Heart right ventricle (tissue), 16 donors: Measurements from ENCODE around the gene RTL10. TPM values are rescaled to one million over a fixed set of nuclear protein-coding genes. Genes with fewer than 3 reads are reported as not detected.
"Not testable (repeated sequence)": the region's sequence is repeated elsewhere in the genome, so short reads cannot be mapped to it uniquely, and the experiment has no call there.

ENCODE experiments used
- ATAC-seq, 8 donors: fragments of 200-7000 bp; cut with Tn5 transposase; one replicate each; pipeline ENCODE4 v1.9.1; 2020; ENCODE audit warnings: mild to moderate bottlenecking in 8 of 8, moderate library complexity in 8 of 8, moderate number of reproducible peaks in 1 of 8
- DNase-seq, 2 donors: peaks; one replicate each; pipeline ENCODE4 v3.0.0-alpha.2; 2020
- H3K27ac ChIP-seq, 10 donors: fragments of 200-600 bp; sonication (generic) in 2 of 10; one replicate each; pipeline versions ENCODE4 v1.5.0 to v1.8.0; 2020 to 2022; ENCODE audit warnings: mild to moderate bottlenecking in 3 of 10
- H3K27me3 ChIP-seq, 7 donors: fragments of 200-600 bp; one replicate each; pipeline ENCODE4 v1.8.0; 2021 to 2022; ENCODE audit warnings: mild to moderate bottlenecking in 2 of 7
- H3K36me3 ChIP-seq, 9 donors: fragments of 200-600 bp; sonication (generic) in 1 of 9; one replicate each; pipeline versions ENCODE4 v1.5.0 to v1.8.0; 2020 to 2022; ENCODE audit warnings: mild to moderate bottlenecking in 2 of 9
- H3K4me1 ChIP-seq, 9 donors: fragments of 200-600 bp; sonication (generic) in 1 of 9; one replicate each; pipeline versions ENCODE4 v1.5.0 to v1.8.0; 2020 to 2022; ENCODE audit warnings: mild to moderate bottlenecking in 4 of 9
- H3K4me3 ChIP-seq, 10 donors: fragments of 200-600 bp; sonication (generic) in 2 of 10; one replicate each; pipeline versions ENCODE4 v1.5.0 to v1.8.0; 2020 to 2022; ENCODE audit warnings: mild to moderate bottlenecking in 7 of 10, moderate library complexity in 2 of 10
- H3K9me3 ChIP-seq, 11 donors: fragments of 200-600 bp in 10 of 11; sonication (generic) in 2 of 11; one replicate each; pipeline versions ENCODE4 v1.5.0 to v1.8.0; 2013 to 2022; ENCODE audit warnings: mild to moderate bottlenecking in 2 of 11, control low read depth in 1 of 11, moderate library complexity in 1 of 11
- WGBS, 2 donors: extraction: QIAGEN DNeasy Blood & Tissue Kit; methylation state at CpG; one replicate each; pipeline ENCODE4 v1.1.7; 2013; ENCODE audit warnings: inconsistent platforms in 1 of 2; 5-methylcytosine and 5-hydroxymethylcytosine counted together
- intact Hi-C, 10 donors: fragments of 100-400 bp; cut with DNase I; formaldehyde crosslinking; loops; one replicate each; pipeline versions ENCODE4 v1.11.1 to v1.14.2; 2022
- polyA plus RNA-seq, 2 donors: library from polyadenylated mRNA; stranded (reverse); fragments of 200-250 nt; gene quantifications; one replicate each; pipeline ENCODE4 v1.2.3, GENCODE V29; 2013
- total RNA-seq, 10 donors: library from RNA; stranded (reverse); fragmentation: NEBNext Ultra II Directional in 3 of 10; extraction: Animal tissue kit (Norgen Biotek cat#: 25700) in 3 of 10; gene quantifications; one replicate each; pipeline versions ENCODE4 v1.2.1 to v1.2.4, GENCODE V29; 2021 to 2023
- TF ChIP-seq, protein P1 (sequence below), 9 donors: fragments of 200-600 bp; sonication (generic) in 2 of 9; IDR thresholded peaks; one replicate each; pipeline versions ENCODE4 v1.5.0 to v1.8.0; 2021 to 2022; ENCODE audit warnings: antibody characterized with exemption in 9 of 9, mild to moderate bottlenecking in 5 of 9, moderate library complexity in 1 of 9
- donor health status: Arrhythmogenic right ventricular cardiomyopathy.
- donor health status: ischemic (EF 13 %, LVEDD 7.1; RV severe dilation, severe dysfunction).
- donor health status: healthy with polysubstance abuse.
- donor health status: DM: no; HTN: yes; CAD: no.
- donor health status: DM: no; HTN: no; CAD: no.
- donor health status: ischemic (EF 25% LVEDD 6.9; RV normal size, moderate dysfunction).
- donor health status: ischemic (EF 25% LVEDD 5.7; RV mildly dilated, moderate dysfunction).
- donor health status: healthy.
- donor health status: DM: yes; HTN: yes; CAD: no.
- donor health status: Ischemic cardiomyopathy.
- donor health status: ischemic (EF 35%, LVEDD 5.7; RV mildly dilated, moderate dysfunction).
- donor health status: nonischemic (EF 11% LVEDD 7.7; RV severe dilation, severe dysfunction).
- donor health status: DM: yes; HTN: yes; CAD: no.
- donor health status: PGD.
- donor health status: ischemic (EF 29% LVEDD 5.4; RV normal size, mild dysfunction).
- donor health status: nonischemic (EF 23%, LVEDD 6.1; RV moderate dilation, normal function).

The RTL10 gene
- total and polyA plus RNA-seq, 12 donors, result 4.0 to 12.0 (median 7.1) TPM

- TF ChIP-seq, protein P1, sequence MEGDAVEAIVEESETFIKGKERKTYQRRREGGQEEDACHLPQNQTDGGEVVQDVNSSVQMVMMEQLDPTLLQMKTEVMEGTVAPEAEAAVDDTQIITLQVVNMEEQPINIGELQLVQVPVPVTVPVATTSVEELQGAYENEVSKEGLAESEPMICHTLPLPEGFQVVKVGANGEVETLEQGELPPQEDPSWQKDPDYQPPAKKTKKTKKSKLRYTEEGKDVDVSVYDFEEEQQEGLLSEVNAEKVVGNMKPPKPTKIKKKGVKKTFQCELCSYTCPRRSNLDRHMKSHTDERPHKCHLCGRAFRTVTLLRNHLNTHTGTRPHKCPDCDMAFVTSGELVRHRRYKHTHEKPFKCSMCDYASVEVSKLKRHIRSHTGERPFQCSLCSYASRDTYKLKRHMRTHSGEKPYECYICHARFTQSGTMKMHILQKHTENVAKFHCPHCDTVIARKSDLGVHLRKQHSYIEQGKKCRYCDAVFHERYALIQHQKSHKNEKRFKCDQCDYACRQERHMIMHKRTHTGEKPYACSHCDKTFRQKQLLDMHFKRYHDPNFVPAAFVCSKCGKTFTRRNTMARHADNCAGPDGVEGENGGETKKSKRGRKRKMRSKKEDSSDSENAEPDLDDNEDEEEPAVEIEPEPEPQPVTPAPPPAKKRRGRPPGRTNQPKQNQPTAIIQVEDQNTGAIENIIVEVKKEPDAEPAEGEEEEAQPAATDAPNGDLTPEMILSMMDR (IDR thresholded peaks at IDR 0.05), result no peak
- intact Hi-C loops, result no loop called here
- H3K36me3 ChIP-seq, result peaks cover 0 to 21% (median 0%) of the 10 kb centered on the region in 9 donors
- WGBS, 2 donors, result 91 to 95% methylated on average over 26 of the region's 26 CpGs
- H3K27me3 ChIP-seq, result no peaks in the 10 kb centered on the region
- no peak overlapping the region for H3K4me3 ChIP-seq
- no peaks in the 10 kb centered on the region for H3K9me3 ChIP-seq
- no peak overlapping the region for H3K27ac ChIP-seq
- no peak for ATAC-seq
- no peak for DNase-seq
- peaks cover 0 to 32% (median 15%) of the 10 kb centered on the region in 9 donors for H3K4me1 ChIP-seq
These were observed 30.5 kb upstream of the RTL10 start for GRCh38 chr22:19884954-19885751.

DNA sequence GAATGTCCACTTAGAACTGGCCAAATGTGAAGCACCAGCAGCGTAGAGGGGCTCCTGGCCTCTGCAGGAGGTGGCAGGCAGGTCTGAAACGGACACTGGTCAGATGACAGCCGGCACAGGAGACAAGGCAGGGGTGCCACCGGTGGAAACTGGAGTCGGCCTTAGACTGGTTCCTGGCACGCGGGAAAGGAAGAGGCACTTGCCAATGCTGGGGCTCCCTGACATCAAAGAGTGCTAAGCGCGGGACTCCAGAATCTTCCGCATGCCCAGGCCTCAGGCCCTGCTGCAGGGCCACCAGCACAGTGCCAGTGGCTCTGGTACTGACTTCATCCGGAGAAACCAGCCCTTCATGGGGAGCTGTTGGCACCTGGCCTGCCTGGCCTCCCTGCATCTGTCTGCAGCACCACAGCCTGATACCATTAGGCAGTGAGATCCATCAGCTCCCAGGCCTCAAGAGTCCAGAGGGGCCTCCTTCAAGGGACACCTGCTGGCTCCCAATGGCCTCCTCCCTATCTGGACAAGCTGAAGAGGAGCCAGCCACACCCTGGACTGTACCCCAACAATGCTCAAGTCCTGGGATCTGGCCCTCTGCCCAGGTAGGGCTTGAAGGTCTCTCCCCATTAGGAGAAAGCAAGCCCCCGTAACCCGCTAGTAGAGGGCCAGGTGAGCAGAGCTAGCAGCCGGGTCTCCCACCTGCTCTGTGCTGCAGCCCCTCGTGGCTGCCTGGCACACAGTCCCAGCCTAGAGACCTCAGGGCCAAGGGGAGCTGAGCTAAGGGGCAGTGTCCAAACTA is 29.7 kb upstream of the RTL10 start:
- H3K27me3 ChIP-seq, result no peaks in the 10 kb centered on the region
- no peak overlapping the region for H3K4me3 ChIP-seq
- no peak for ATAC-seq
- peaks cover 0 to 21% (median 0%) of the 10 kb centered on the region in 9 donors for H3K36me3 ChIP-seq
- TF ChIP-seq, protein P1 (IDR thresholded peaks at IDR 0.05), result no peak
- no peaks in the 10 kb centered on the region for H3K9me3 ChIP-seq
- peaks cover 0 to 30% (median 15%) of the 10 kb centered on the region in 9 donors for H3K4me1 ChIP-seq
- intact Hi-C loops, result no loop called here
- 93 to 95% methylated on average over 15 of the region's 15 CpGs for WGBS, 2 donors
- H3K27ac ChIP-seq, result no peak overlapping the region
- DNase-seq, result no peak

DNA sequence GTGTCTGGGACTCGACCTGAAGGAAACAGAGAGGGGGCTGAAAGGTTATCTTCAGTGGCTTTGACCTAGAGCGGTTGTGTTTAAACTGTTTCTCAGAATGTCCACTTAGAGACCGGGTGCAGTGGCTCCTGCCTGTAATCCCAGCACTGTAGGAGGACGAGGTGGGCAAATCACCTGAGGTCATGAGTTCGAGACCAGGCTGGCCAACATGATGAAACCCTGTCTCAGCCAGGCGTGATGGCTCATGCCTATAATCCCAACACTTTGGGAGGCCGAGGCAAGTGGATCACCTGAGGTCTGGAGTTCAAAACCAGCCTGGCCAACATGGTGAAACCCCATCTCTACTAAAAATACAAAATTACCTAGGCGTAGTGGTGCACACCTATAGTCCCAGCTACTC is 28.8 kb upstream of the RTL10 start:
- Histone ChIP-seq H3K36me3 (peaks cover 0 to 16% (median 0%) of the 10 kb centered on the region in 9 donors), H3K4me1 (peaks cover 0 to 30% (median 15%) of the 10 kb centered on the region in 9 donors)
- intact Hi-C loops, H3K27me3 ChIP-seq, H3K4me3 ChIP-seq, H3K27ac ChIP-seq, DNase-seq, ATAC-seq, H3K9me3 ChIP-seq: not testable (repeated sequence)
- WGBS, 2 donors, result 94 to 96% methylated on average over 8 of the region's 8 CpGs

DNA sequence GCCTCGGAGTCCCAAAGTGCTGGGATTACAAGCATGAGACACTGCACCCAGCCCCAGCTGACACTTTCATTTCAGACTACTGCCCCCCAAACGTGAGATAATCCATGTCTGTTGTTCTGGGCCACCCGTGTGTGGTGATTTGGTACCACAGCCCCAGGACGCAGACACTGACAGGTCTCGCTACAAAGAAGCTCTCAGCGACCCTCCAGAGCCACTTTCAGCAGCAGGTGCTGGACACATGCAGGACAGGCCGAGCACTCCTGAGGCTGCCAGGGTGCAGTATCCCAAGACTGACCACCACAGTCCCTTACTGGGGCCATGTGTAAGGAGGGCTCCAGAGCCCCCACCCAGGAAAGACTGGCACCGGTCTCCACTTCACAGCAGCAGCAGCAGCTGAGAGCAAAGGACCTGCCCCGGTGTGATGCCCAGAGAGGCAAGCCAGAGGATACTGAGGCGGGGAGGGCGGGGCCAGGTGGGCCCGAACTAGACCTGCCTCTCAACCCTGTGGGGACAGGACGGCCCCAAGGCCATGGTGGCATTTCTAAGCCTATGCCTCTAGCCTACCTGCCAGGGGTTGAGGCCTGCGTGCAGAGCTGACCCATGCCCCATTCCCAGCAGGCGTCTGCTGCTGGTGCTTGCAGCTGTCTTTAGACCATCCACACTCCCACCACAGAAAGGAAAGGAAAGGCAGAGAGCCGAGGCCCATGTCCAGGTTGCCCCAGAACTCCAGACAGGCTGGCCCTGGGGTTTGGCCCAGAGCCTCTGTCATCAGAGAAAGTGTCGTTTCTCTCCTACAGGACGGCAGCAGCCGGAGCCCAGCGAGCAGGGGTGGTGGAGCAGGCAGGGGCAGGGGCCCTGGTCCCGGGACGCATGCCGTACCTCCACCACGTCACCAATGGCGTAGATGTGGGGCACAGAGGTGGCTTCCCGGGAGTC is 28.0 kb upstream of the RTL10 start:
- Histone ChIP-seq H3K27me3 (no peaks in the 10 kb centered on the region), H3K36me3 (peaks cover 0 to 21% (median 0%) of the 10 kb centered on the region in 9 donors), H3K4me1 (peaks cover 0 to 29% (median 15%) of the 10 kb centered on the region in 9 donors), H3K27ac (no peak overlapping the region), H3K4me3 (no peak overlapping the region), H3K9me3 (no peaks in the 10 kb centered on the region)
- ATAC-seq (no peak), DNase-seq (no peak)
- TF ChIP-seq, protein P1 (IDR thresholded peaks at IDR 0.05), result no peak
- WGBS, 2 donors, result 94 to 96% methylated on average over 26 of the region's 26 CpGs
- intact Hi-C loops, result no loop called here
